Loucy (cell line): ENCODE results near the gene UNC79.
"Not testable (repeated sequence)": the region's sequence is repeated elsewhere in the genome, so short reads cannot be mapped to it uniquely, and the experiment has no call there.

Experiments used
- CTCF ChIP-seq: fragments of 200-600 bp; sonication (generic); conservative IDR thresholded peaks from 2 replicates; pipeline ENCODE4 v1.5.1; 2014; ENCODE audit warnings: mild to moderate bottlenecking, antibody characterized with exemption, low read length
- EZH2phosphoT487 ChIP-seq: fragments of 200-600 bp; IDR thresholded peaks from 2 replicates; pipeline ENCODE4 v1.6.1; 2018; ENCODE audit warnings: antibody characterized with exemption, mild to moderate bottlenecking, moderate library complexity, borderline replicate concordance

GRCh38 chr14:93525216-93525615 is 94.5 kb downstream of the UNC79 start:
- not testable (repeated sequence) for TF ChIP-seq EZH2phosphoT487, CTCF
